Skeletal muscle tissue (tissue), 4 donors: ENCODE results near the gene KRT5. TPM values are rescaled to one million over a fixed set of nuclear protein-coding genes. Genes with fewer than 3 reads are reported as not detected.
"Not testable (repeated sequence)": the region's sequence is repeated elsewhere in the genome, so short reads cannot be mapped to it uniquely, and the experiment has no call there.

Experiments used
- H3K27ac ChIP-seq: one replicate; pipeline ENCODE4 v1.7.0; 2013; ENCODE audit warnings: mild to moderate bottlenecking, low read depth, low read length, inconsistent platforms
- H3K27me3 ChIP-seq, 3 donors: one replicate each; pipeline ENCODE4 v1.7.0; 2013; ENCODE audit warnings: low read length in 3 of 3; ENCODE audit not compliant: control insufficient read depth in 3 of 3, insufficient read depth in 3 of 3
- H3K36me3 ChIP-seq, 3 donors: one replicate each; pipeline ENCODE4 v1.7.0; 2013; ENCODE audit warnings: low read length in 3 of 3; ENCODE audit not compliant: control insufficient read depth in 3 of 3, insufficient read depth in 3 of 3
- H3K4me1 ChIP-seq, 3 donors: one replicate each; pipeline ENCODE4 v1.7.0; 2013; ENCODE audit warnings: low read length in 3 of 3, mild to moderate bottlenecking in 3 of 3; ENCODE audit not compliant: control insufficient read depth in 3 of 3, insufficient read depth in 3 of 3
- H3K4me3 ChIP-seq, 3 donors: one replicate each; pipeline ENCODE4 v1.7.0; 2013; ENCODE audit warnings: low read length in 3 of 3
- H3K9ac ChIP-seq, 3 donors: one replicate each; pipeline ENCODE4 v1.7.0; 2013; ENCODE audit warnings: low read length in 3 of 3, mild to moderate bottlenecking in 3 of 3, moderate library complexity in 2 of 3, low read depth in 1 of 3
- H3K9me3 ChIP-seq, 3 donors: one replicate each; pipeline ENCODE4 v1.7.0; 2013; ENCODE audit warnings: low read length in 3 of 3; ENCODE audit not compliant: control insufficient read depth in 3 of 3
- total RNA-seq: library from RNA; depleted of rRNA; stranded (reverse); fragments of >200 nt; gene quantifications from one replicate; pipeline ENCODE4 v1.2.3, GENCODE V29; 2014
- donor health status: Osteomylitis.

The KRT5 gene
- total RNA-seq, 1 donor from 2014 or later = 1.6 TPM

GRCh38 chr12:52498946-52499345 lies 21.2 kb downstream of the KRT5 start:
- Histone ChIP-seq H3K36me3 (no peaks in the 10 kb centered on the region), H3K27me3 (peaks cover 4 to 6% (median 4%) of the 10 kb centered on the region in 3 donors), H3K4me3 (no peak overlapping the region), H3K9me3 (no peaks in the 10 kb centered on the region), H3K4me1 (peaks cover 0 to 3% (median 0%) of the 10 kb centered on the region in 3 donors), H3K9ac (no peak overlapping the region), H3K27ac (no peak overlapping the region)

- H3K9ac ChIP-seq = no peak overlapping the region
- no peaks in the 10 kb centered on the region for H3K9me3 ChIP-seq
Observed at GRCh38 chr12:52497975-52498374, 22.2 kb downstream of the KRT5 start.

GRCh38 chr12:52496590-52497071 lies 23.6 kb downstream of the KRT5 start:
- Histone ChIP-seq H3K4me1 (peaks cover 0 to 3% (median 0%) of the 10 kb centered on the region in 3 donors), H3K27me3 (peaks cover 6 to 13% (median 10%) of the 10 kb centered on the region in 3 donors), H3K9me3 (no peaks in the 10 kb centered on the region), H3K27ac (no peak overlapping the region), H3K4me3 (no peak overlapping the region), H3K9ac (no peak overlapping the region), H3K36me3 (no peaks in the 10 kb centered on the region)

More at GRCh38 chr12:52497975-52498374, 22.2 kb downstream of the KRT5 start:
- peaks cover 4 to 11% (median 6%) of the 10 kb centered on the region in 3 donors for H3K27me3 ChIP-seq
- peaks cover 0 to 3% (median 0%) of the 10 kb centered on the region in 3 donors for H3K4me1 ChIP-seq
- H3K27ac ChIP-seq = no peak overlapping the region
- H3K36me3 ChIP-seq = no peaks in the 10 kb centered on the region
- no peak overlapping the region for H3K4me3 ChIP-seq

GRCh38 chr12:52496054-52496453 lies 24.1 kb downstream of the KRT5 start:
- H3K9me3 ChIP-seq = no peaks in the 10 kb centered on the region
- no peak overlapping the region for H3K4me3 ChIP-seq
- H3K27ac ChIP-seq = no peak overlapping the region
- peaks cover 11 to 16% (median 12%) of the 10 kb centered on the region in 3 donors for H3K27me3 ChIP-seq
- H3K36me3 ChIP-seq = no peaks in the 10 kb centered on the region
- H3K4me1 ChIP-seq = peaks cover 0 to 3% (median 0%) of the 10 kb centered on the region in 3 donors
- no peak overlapping the region for H3K9ac ChIP-seq

- no peak overlapping the region for H3K9ac ChIP-seq
Observed at GRCh38 chr12:52495389-52495788, 24.8 kb downstream of the KRT5 start.

GRCh38 chr12:52494518-52494917 lies 25.7 kb downstream of the KRT5 start:
- Histone ChIP-seq H3K27ac (no peak overlapping the region), H3K36me3 (no peaks in the 10 kb centered on the region), H3K27me3 (peaks cover 11 to 19% (median 12%) of the 10 kb centered on the region in 3 donors), H3K9ac (no peak overlapping the region), H3K4me1 (peaks cover 0 to 3% (median 0%) of the 10 kb centered on the region in 3 donors), H3K9me3 (no peaks in the 10 kb centered on the region), H3K4me3 (no peak overlapping the region)

More at GRCh38 chr12:52495389-52495788, 24.8 kb downstream of the KRT5 start:
- no peak overlapping the region for H3K27ac ChIP-seq
- peaks cover 0 to 3% (median 0%) of the 10 kb centered on the region in 3 donors for H3K4me1 ChIP-seq
- H3K9me3 ChIP-seq = no peaks in the 10 kb centered on the region
- H3K4me3 ChIP-seq = no peak overlapping the region
- no peaks in the 10 kb centered on the region for H3K36me3 ChIP-seq
- H3K27me3 ChIP-seq = peaks cover 11 to 16% (median 12%) of the 10 kb centered on the region in 3 donors

- Histone ChIP-seq H3K36me3 (no peaks in the 10 kb centered on the region), H3K27me3 (peaks cover 11 to 20% (median 12%) of the 10 kb centered on the region in 3 donors), H3K9ac (no peak overlapping the region), H3K9me3 (no peaks in the 10 kb centered on the region), H3K27ac (no peak overlapping the region), H3K4me1 (peaks cover 0 to 3% (median 0%) of the 10 kb centered on the region in 3 donors), H3K4me3 (no peak overlapping the region)
Observed at GRCh38 chr12:52494100-52494499, 26.1 kb downstream of the KRT5 start.

GRCh38 chr12:52493172-52493571 lies 27.0 kb downstream of the KRT5 start, which contains the start of gene KRT6A:
Gene KRT6A (minus strand): TSS chr12:52493257. CDS start chr12:52493188, 69 bp downstream.
- H3K27ac ChIP-seq = no peak within 1 kb of the TSS
- no peak within 1 kb of the TSS for H3K4me3 ChIP-seq
- H3K9ac ChIP-seq = no peak within 1 kb of the TSS
- peaks cover 11 to 20% (median 11%) of the 10 kb centered on the region in 3 donors for H3K27me3 ChIP-seq
- peaks cover 0 to 3% (median 0%) of the 10 kb centered on the region in 3 donors for H3K4me1 ChIP-seq
- no peaks in the 10 kb centered on the region for H3K9me3 ChIP-seq
- H3K36me3 ChIP-seq = no peaks in the 10 kb centered on the region

- H3K36me3 ChIP-seq, H3K4me1 ChIP-seq, H3K9me3 ChIP-seq, H3K9ac ChIP-seq, H3K4me3 ChIP-seq, H3K27ac ChIP-seq: not testable (repeated sequence)
- H3K27me3 ChIP-seq = peaks cover 8 to 20% (median 15%) of the 10 kb centered on the region in 3 donors
Observed at GRCh38 chr12:52492405-52492804, 27.8 kb downstream of the KRT5 start.

- H3K4me3 ChIP-seq, H3K27ac ChIP-seq, H3K9me3 ChIP-seq, H3K36me3 ChIP-seq, H3K9ac ChIP-seq, H3K4me1 ChIP-seq: not testable (repeated sequence)
- peaks cover 8 to 22% (median 15%) of the 10 kb centered on the region in 3 donors for H3K27me3 ChIP-seq
Observed at GRCh38 chr12:52491495-52491894, 28.7 kb downstream of the KRT5 start.
